Fibroblast of gingiva (primary cell): ENCODE measurements around the gene ATP1A2.

Experiments used
- DNase-seq: peaks from one replicate; pipeline ENCODE4 v3.0.0-alpha.2; 2011; ENCODE audit warnings: low read depth

Gene ATP1A2

DNA sequence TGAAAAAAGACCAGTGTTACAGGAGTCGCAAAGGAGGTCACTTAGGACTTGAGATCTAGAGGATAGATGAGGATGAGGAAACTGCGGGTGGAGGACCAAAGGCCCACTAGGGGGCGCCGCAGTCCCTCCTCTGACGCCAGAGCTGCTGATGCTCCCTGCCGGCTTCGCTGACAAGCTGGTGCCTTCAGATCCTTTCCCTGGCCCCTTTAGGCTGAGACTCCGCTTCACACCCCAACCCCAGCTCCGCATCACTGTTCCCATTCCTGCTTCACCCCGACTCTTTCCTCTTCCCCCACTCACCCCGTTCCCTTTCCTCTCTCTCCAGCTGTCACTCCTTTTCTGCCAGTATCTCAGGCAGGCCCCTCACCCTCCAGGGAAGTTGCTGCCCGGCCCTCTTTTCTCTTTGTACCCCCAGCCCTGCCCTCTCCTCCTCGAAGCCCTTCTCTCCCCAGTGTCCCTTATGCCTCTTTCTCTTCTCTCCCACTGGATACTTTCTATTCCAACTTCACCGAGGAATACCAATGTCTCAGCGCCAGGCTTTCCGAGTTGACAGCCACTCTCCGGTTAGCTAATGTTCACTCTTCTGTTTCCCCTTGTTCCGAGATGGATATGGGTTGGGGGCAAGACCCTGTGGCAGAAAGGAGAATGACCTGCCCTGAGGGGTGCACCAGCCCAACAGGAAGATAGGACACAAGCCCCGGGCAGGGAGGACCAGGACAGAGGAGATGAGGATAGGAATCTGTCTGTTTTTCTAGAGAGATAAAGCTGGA is 29.7 kb upstream of the ATP1A2 start:
- DNase-seq, result peak; percentile 54

- DNase-seq, result no peak
Observed at GRCh38 chr1:160086456-160086892, 29.1 kb upstream of the ATP1A2 start.

GRCh38 chr1:160087118-160087662 is 28.4 kb upstream of the ATP1A2 start:
- no peak for DNase-seq

GRCh38 chr1:160089883-160090282 is 25.7 kb upstream of the ATP1A2 start:
- DNase-seq, result no peak

GRCh38 chr1:160090760-160091159 is 24.8 kb upstream of the ATP1A2 start:
- DNase-seq, result no peak

GRCh38 chr1:160091666-160092223 is 23.8 kb upstream of the ATP1A2 start:
- DNase-seq, result no peak

- no peak for DNase-seq
Observed at GRCh38 chr1:160092366-160093068, 23.0 kb upstream of the ATP1A2 start.

DNA sequence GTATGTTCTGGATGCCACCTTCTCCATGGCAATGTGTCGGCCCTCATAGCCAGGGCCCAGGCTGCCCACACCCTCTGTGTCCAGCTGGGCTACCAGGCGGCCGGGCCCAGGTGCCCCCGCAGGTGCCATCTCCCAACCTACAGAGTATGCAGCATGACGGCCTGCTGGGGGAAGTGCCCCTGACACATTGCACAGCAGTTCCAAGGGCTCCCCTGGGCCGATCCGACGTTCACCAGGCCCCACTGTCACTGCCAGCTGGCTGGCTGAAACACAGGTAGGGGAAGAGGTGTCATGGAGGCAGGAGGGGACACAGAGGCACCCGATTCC is 22.5 kb upstream of the ATP1A2 start:
- DNase-seq, result no peak

GRCh38 chr1:160093624-160094290 is 21.8 kb upstream of the ATP1A2 start:
- DNase-seq, result no peak

GRCh38 chr1:160094291-160094625 is 21.3 kb upstream of the ATP1A2 start:
- no peak for DNase-seq

GRCh38 chr1:160094806-160095205 is 20.8 kb upstream of the ATP1A2 start:
- no peak for DNase-seq

DNA sequence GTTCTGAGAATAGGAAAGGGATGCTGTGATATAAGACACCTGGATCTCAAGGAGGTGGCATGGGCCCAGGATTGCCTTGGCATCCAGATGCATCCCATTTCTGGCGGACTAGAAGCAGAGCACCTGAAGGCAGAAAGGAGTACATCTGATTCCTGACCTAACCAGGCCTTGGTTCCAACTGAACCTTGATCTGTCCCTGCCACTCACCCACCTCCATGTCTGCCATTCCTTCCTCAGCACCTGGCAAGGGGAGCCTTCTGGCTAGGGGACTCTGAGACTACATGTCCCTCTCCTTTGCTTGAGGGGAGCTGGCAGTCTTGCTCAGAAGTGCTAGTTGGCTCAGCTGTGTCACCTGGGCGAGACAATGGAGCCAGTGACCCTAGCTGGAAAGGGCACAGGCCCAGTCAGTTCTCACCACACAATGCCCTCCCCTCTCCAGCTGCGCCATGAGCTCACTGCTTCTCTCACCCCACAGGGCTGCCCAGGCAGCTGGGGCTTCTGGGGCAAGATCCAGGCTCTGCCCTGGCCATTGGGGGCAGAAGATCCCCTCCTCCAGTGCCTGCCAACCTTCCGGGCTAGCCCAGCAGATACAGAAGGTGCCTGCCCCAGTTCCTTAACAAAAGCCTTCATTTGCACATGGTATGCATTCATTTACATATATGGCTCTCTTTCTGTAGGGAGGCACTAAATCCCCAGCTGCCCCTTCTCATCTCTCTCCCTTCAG is 20.0 kb upstream of the ATP1A2 start:
- DNase-seq, result no peak

DNA sequence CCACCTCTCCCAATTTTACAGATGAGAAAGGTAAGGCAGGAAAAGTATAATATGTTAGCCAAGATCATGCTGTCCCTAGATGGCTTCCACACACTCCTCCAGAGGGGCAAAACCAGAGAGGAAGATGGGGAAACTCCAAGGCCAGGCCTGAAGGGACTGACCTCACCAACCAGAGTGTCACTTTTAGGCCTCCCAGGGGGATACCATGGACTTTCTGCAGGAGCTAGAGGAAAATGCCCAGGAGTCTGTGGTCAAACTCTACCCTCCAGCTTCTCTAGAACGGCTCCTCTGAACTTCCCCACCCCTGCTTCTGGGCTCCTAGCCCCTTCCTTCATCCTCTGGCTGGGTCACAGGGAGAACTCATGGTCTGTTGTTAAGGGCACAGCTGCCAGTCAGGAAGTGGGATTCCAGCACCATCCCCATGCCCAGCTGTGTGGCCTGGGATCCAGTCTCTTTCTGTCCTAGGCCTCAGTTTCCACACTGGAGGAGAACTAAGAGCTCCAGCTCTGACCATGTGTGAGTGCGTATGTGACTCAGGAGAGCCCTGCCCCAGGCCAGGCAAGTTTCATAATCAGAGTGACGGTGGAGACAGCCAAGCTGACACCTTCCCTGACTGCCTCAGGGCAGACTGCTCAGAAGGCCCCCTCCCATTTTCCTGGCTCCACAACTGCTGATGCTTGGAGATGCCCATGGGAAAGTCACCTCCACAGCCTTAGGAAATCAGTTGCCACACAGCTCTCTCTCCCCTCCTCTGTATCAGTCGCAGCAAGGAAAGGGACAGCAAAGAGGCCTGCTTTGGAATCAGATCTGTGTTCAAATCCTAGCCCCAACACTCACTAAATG is 19.1 kb upstream of the ATP1A2 start:
- peak; percentile 66 for DNase-seq

- DNase-seq, result no peak
Observed at GRCh38 chr1:160097151-160097910, 18.2 kb upstream of the ATP1A2 start.

GRCh38 chr1:160097911-160098851 is 17.4 kb upstream of the ATP1A2 start, which contains the start of gene IGSF8:
Gene IGSF8, minus strand, starts transcription at chr1:160098619. Its CDS starts 147 bp downstream, at chr1:160098472.
- DNase-seq, result peak; percentile 81

DNA sequence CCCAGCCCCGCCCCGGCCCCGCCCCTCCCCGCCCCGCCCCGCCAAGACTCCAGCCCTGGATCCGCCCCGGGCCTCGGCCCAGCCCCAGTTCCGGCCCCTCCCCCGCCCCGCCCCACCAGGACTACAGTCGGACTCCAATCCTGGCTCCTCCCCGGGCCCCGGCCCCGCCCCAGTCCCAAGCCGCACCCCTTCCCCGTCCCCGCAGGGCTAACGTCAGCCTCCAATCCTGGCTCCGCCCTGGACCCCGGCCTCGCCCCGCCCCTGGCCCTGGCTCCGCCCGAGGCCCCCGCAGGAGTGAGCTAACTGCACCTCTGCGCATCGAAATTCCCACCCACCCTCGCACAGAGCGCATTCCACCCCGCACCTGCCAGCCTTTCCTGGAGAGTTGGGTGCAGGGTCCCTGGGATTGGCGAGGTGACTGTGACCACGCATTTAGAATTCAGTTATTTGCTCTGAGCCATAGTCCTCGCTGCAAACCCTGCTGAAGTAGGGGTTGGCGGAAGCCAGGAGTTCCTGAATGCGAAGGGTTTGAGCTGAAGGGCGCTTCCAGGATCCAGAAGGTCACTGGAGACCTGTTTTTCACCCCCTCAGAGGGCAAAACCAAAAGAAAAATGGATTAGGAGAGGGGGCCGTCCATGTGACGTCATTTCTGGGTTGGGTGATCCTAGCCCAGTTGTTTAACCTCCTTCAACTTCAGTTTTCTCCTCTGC is 16.6 kb upstream of the ATP1A2 start:
- peak; percentile 91 for DNase-seq

DNA sequence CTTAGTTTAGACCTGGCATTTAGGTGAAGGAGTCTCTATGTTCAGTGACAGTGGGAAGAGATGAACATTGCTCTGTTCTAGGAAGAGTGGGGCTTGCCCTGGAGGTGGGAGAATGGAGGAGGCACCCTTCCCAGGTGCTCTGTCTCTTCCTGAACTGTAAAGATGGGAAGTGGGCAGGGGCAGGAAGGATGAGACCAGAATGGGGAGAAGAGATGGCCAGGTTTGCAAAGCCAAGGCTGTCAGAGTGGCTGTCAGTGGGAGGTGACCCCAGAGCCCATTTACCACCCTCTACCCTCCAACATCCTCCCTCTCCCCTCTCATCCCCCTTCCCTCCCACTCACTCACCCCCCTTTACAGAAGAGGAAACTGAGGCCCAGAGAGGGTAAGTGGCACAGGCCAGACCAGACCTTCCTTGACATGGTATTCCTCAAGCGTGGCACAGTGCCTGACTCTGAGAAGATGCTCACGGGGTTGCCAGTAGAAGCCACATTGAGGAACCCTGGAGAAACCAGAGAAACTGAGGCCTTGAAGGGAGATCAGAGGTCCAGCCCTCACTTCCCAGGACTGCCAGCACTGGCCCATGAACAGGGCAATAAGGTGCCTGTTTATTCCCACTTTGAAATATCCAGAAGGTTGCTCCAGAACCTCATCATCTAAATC is 15.7 kb upstream of the ATP1A2 start:
- DNase-seq, result no peak
